ENCODE measurements around the gene PCNX4.

- TF ChIP-seq EZH2 (IDR thresholded peaks at IDR 0.05; ENCODE audit: borderline replicate concordance, low read length) (no peak), CTCF (IDR thresholded peaks at IDR 0.05; ENCODE audit: low read length) (no peak)
Observed at GRCh38 chr14:60212503-60213371, 121.0 kb downstream of the PCNX4 start.

All from OCI-LY1 (cell line).